Skeletal muscle tissue (tissue), 1 donor: ENCODE measurements around the gene MAS1. TPM values are rescaled to one million over a fixed set of nuclear protein-coding genes. Genes with fewer than 3 reads are reported as not detected.

ENCODE experiments used
- total RNA-seq: library from RNA; depleted of rRNA; stranded (reverse); fragments of >200 nt; gene quantifications from one replicate; pipeline ENCODE4 v1.2.3, GENCODE V29; 2014

MAS1 gene
- total RNA-seq, 1 donor from 2014 or later = under 0.01 TPM

Other genes with a start within 250 kb of the MAS1 start
- 28.7 TPM for gene SOD2, start 197.7 kb upstream of the MAS1 start, total RNA-seq
- 64.7 TPM for gene WTAP, start 163.5 kb upstream of the MAS1 start, total RNA-seq
- gene ACAT2, start 128.9 kb upstream of the MAS1 start, total RNA-seq = 5.2 TPM
- gene TCP1, start 101.4 kb upstream of the MAS1 start, total RNA-seq = 203 TPM
- 81.4 TPM for gene MRPL18, start 100.5 kb upstream of the MAS1 start, total RNA-seq
- not detected for gene PNLDC1, start 90.7 kb upstream of the MAS1 start, total RNA-seq
- gene IGF2R, start 78.1 kb downstream of the MAS1 start, total RNA-seq = 161 TPM
- gene SLC22A1, start 230.8 kb downstream of the MAS1 start, total RNA-seq = 1.0 TPM